Stimulated activated CD4-positive, alpha-beta T cell treated with anti-CD3 and anti-CD28 coated beads, Interleukin-1b, Interleukin-23, amount 100 ng/mL, for 24 hours (primary cell): ENCODE measurements around the gene RPF1.
"Not testable (repeated sequence)": the region's sequence is repeated elsewhere in the genome, so short reads cannot be mapped to it uniquely, and the experiment has no call there.

Experiments
- DNase-seq, 4 experiments: peaks; one replicate each; pipeline ENCODE4 v3.0.0-alpha.2; 2020; ENCODE audit warnings: low read depth in 4 of 4, low spot score in 1 of 4

RPF1 gene

GRCh38 chr1:84492726-84493125 is 13.7 kb downstream of the RPF1 start:
- no peak for DNase-seq

DNA sequence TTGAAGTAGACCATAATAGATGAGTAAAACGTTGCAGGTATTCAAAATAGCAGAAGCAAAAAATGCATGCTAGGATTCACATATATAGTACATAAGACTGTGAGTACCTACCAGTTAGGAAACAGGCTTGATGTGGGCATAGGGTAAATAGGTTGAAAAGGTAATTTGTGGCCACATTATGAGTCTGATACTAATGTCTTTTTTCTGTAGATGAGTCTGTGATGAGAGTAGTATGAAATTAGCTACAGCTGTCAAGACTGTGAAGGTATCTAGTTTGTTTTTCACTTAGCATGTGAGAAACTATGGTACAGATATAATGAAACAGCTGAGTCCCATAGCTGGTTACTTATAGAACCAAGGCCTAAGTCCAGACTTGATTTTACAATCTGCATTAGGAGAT is 14.7 kb downstream of the RPF1 start:
- no peak for DNase-seq

- DNase-seq: no peak
Observed at GRCh38 chr1:84496498-84496897, 17.4 kb downstream of the RPF1 start.

DNA sequence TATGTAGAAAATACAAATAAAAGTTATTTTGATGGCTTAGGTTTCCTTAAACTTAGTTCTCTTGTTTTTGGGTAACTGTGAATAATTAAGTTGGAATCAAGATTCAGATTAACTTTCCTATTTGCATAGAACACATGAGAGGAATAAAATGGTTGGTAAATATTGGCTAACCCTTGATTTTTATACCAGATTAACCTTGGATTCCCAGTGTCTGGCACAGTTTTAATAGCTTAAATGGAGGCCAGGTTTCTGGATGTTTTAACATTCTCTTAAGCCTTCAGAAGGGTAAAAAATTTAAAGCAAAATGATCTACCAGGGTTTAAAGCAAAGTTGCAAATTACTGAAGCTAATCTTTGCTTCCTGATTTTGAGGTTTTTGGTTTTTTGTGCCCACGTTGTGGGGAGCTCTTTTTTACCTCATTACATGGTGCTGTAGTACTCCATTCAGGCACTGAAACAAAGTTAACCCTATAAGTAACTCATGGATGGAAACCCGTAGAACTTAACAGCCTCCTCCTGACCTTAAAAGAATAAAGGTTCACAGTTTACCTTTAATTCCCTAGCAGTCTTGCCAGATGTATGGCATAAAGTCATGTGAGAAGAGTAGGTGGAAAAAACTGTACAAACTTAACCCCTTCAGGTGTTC is 18.7 kb downstream of the RPF1 start:
- no peak for DNase-seq

DNA sequence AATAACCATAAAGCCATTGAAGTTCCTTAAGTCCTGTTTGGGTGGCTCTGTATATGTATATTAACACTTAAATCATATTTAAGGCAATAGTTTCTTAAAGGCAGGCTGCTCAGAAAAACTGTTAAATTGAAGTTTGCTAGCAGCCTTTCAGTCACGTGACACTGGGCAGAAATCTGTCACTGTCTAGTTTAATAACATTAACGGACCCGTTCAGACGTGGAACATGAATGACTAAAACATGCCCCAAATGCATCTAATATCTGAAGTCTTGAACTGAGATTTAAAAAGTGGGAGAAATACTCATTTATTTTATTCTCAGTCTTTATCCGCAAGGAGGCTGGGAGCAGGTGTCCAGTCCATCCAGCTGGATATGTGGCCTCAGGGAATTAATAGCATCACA is 23.9 kb downstream of the RPF1 start:
- no peak for DNase-seq

- no peak for DNase-seq
Observed at GRCh38 chr1:84504580-84505492, 25.8 kb downstream of the RPF1 start.

- DNase-seq: no peak
Observed at GRCh38 chr1:84505493-84506001, 26.5 kb downstream of the RPF1 start.

GRCh38 chr1:84506002-84506728 is 27.1 kb downstream of the RPF1 start, which contains the start of the genes GNG5 and SPATA1:
GNG5 (minus strand) TSS chr1:84506581; CDS start chr1:84506091, 490 bp downstream.
SPATA1 (plus strand) TSS chr1:84506386; CDS start chr1:84516360, 9,974 bp downstream.
- peak; percentile 95 to 97 (median 96) for DNase-seq

- no peak for DNase-seq
Observed at GRCh38 chr1:84506729-84507453, 27.8 kb downstream of the RPF1 start.

DNA sequence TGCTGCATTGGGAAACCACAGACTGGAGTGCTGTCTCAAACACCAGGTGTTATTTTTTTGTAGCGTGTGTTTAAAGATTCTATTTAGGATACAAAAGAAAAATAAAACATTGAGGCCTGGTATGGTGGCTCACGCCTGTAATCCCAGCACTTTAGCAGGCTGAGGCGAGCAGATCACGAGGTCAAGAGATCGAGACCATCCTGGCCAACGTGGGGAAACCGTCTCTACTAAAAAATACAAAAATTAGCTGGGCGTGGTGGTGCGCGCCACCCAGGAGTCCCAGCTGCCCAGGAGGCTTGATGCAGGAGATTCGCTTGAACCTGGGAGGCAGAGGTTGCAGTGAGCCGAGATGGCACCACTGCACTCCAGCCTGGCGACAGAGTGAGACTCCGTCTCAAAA is 28.8 kb downstream of the RPF1 start:
- not testable (repeated sequence) for DNase-seq

DNA sequence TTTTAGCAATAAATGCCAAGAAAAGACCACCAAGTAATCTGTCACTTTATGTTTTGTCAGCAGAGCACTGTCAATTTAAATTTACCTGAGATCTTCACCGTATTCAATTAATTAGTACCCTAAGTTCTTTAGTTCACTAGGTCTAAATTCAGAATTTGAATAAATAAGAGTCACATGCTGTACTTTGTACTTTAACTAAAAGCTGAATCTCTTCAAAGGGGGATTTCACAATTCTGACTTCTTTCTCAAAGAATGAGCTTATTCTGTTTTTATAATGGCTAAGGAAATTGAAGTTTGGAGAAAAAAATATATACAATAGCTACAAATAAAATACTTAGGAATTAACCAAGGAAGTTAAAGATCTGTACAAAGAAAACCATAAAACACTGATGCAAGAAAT is 29.4 kb downstream of the RPF1 start:
- no peak for DNase-seq

DNA sequence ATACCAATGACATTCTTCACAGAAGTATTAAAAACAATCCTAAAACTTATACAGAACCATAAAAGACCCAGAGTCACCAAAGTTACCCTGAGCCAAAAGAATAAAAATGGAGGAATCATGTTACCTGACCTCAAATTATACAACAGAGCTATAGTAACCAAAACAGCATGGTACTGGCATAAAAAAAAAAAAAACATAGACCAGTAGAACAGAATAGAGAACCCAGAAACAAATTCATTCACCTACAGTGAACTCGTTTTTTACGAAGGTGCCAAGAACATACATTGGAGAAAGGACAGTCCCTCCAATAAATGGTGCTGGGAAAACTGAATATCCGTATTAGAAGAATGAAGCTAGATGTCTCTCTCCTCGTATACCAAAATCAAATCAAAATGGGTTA is 30.0 kb downstream of the RPF1 start:
- DNase-seq: no peak

DNA sequence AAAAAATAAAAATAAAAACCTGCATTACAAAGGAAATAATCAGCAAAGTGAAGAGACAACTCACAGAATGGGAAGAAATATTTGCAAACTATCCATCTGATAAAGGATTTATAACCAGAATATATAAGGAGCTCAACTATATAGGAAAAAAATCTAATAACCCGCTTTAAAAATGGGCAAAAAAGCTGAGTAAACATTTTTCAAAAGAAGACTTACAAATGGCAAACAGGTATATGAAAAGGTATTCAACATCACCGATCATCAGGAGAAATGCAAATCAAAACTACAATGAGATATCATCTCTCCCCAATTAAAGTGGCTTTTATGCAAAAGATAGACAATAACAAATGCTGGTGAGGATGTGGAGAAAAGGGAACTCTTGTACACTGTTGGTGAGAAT is 31.1 kb downstream of the RPF1 start:
- DNase-seq: no peak

GRCh38 chr1:84510668-84511067 is 31.6 kb downstream of the RPF1 start:
- DNase-seq: no peak

GRCh38 chr1:84524590-84524989 is 45.5 kb downstream of the RPF1 start:
- DNase-seq: no peak

DNA sequence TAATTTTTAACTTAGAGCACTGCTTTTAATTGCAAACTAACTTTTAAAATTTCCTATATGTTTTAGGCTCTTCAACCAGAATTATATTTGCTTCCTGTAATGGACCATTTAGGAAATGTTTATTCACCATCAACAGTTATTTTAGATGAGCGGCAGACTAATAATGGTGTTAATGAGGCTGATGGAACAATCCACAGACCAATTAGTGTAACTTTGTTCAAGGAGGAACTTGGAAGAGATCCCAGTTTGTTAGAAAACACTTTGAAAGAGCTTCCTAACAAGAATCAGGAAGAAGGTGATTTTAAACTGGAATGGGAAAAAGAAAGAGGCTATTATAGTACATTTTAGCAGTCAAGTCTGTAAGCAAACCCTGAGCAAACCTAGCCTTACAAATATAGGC is 46.7 kb downstream of the RPF1 start:
- no peak for DNase-seq

- no peak for DNase-seq
Observed at GRCh38 chr1:84538599-84538998, 59.5 kb downstream of the RPF1 start.

- no peak for DNase-seq
Observed at GRCh38 chr1:84539972-84540371, 60.9 kb downstream of the RPF1 start.

- no peak for DNase-seq
Observed at GRCh38 chr1:84540759-84541158, 61.7 kb downstream of the RPF1 start.

DNA sequence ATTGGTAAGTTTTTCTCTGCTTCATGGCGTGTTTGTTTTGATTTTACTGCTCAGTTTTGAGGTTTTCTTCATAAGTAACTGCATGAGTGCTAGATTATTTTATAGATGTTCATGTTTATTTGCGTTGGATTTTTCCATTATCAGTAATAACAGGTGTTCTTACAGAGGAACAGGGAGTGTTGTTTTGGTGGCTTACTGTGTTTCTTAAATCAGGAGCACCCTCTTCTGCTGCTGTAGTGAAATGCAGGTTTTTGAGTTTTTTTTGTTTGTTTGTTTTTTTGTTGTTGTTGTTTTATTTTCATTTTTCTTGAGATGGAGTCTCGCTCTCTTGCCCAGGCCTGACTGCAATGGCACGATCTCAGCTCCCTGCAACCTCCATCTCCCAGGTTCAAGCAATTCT is 62.6 kb downstream of the RPF1 start:
- no peak for DNase-seq
